Ramos (cell line): ENCODE measurements around the gene HOXC4.

Source experiments
- in situ Hi-C: fragments of 300-500 bp; cut with MboI; formaldehyde crosslinking; loops from one replicate; pipeline ENCODE4 v1.14.3; 2022; ENCODE audit warnings: low sequenced_read_pairs; ENCODE audit not compliant: unreplicated experiment

The HOXC4 gene

DNA sequence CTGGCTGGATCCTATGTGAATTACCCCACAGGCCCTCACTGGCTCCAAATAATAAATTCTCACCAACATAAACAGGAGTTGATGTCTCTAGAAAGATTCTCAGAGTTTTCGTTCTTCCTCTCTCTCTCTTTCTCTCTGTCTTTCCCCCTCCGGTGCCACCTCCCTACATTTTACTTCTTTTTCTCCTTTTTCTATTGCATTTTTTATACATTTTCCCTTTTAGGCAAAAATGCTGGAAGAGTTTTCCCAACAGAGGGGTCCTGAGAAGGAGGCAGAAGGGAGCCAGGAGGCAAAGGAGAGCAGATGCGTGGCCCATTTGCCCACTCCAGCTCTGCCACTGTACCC, 26.2 kb upstream of the HOXC4 start:
- in situ Hi-C loops, result no loop called here

DNA sequence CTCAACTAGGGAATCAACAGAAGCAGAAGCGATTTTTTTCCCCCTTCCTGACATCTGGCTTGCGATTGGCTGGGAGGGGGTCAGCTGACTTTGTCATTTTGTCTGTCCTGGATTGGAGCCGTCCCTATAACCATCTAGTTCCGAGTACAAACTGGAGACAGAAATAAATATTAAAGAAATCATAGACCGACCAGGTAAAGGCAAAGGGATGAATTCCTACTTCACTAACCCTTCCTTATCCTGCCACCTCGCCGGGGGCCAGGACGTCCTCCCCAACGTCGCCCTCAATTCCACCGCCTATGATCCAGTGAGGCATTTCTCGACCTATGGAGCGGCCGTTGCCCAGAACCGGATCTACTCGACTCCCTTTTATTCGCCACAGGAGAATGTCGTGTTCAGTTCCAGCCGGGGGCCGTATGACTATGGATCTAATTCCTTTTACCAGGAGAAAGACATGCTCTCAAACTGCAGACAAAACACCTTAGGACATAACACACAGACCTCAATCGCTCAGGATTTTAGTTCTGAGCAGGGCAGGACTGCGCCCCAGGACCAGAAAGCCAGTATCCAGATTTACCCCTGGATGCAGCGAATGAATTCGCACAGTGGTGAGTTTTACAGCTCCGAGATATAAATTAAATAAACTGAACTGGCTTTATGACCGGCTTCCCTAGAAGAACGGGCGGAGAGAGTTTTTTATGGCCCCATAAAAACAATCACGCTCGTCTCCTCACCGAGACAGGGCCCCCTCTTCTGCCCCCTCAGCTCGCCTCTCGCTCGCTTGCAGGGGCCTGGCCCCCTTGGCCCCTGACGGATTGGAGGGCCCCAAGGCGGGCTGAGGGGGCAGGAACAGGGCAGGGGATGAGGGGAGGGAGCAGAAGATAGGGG, 25.1 kb upstream of the HOXC4 start, which contains the start of gene HOXC6:
Gene HOXC6 (plus strand): TSS at position 127 of the 888 bp plus-strand sequence. CDS start 82 bp downstream, at position 209.
- in situ Hi-C loops, result no loop called here

DNA sequence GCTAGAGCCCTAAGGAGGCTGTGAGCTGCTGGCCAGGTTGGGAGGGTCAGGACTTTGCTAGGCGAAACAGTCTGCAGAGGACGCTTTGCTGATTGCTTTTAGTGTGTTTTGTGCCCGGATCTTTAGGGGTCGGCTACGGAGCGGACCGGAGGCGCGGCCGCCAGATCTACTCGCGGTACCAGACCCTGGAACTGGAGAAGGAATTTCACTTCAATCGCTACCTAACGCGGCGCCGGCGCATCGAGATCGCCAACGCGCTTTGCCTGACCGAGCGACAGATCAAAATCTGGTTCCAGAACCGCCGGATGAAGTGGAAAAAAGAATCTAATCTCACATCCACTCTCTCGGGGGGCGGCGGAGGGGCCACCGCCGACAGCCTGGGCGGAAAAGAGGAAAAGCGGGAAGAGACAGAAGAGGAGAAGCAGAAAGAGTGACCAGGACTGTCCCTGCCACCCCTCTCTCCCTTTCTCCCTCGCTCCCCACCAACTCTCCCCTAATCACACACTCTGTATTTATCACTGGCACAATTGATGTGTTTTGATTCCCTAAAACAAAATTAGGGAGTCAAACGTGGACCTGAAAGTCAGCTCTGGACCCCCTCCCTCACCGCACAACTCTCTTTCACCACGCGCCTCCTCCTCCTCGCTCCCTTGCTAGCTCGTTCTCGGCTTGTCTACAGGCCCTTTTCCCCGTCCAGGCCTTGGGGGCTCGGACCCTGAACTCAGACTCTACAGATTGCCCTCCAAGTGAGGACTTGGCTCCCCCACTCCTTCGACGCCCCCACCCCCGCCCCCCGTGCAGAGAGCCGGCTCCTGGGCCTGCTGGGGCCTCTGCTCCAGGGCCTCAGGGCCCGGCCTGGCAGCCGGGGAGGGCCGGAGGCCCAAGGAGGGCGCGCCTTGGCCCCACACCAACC, 23.9 kb upstream of the HOXC4 start:
- in situ Hi-C loops, result no loop called here

DNA sequence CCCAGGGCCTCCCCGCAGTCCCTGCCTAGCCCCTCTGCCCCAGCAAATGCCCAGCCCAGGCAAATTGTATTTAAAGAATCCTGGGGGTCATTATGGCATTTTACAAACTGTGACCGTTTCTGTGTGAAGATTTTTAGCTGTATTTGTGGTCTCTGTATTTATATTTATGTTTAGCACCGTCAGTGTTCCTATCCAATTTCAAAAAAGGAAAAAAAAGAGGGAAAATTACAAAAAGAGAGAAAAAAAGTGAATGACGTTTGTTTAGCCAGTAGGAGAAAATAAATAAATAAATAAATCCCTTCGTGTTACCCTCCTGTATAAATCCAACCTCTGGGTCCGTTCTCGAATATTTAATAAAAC, 23.2 kb upstream of the HOXC4 start:
- in situ Hi-C loops, result no loop called here

DNA sequence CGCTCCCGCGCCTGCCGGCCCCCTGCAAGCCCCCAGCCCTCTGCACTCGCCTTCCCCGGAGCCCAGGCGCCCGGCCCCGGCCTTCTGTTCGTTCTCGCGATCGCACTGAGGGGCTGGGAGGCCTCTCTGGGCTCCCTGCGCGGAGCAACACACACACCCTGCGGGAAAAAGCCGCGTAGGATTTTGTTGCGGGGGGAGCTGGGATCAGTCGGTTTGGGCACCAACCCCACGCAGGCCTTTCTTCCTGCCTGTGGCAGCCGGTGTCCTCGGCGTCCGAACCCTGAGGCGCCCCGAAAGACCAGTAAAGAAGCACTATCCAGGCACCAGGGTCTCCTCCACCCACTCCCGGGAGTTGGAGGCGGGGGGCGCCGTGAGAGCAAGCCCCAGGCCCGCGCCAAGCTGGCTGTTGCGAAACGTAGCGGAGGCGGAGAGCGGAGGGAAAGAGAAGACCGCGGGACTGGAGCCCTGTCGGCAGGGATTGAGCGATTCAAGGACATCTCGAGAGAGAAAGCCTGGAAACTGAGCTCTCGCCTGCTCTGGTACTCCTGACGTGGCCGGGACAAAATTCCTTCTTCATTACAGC, 22.7 kb upstream of the HOXC4 start:
- in situ Hi-C loops, result no loop called here

DNA sequence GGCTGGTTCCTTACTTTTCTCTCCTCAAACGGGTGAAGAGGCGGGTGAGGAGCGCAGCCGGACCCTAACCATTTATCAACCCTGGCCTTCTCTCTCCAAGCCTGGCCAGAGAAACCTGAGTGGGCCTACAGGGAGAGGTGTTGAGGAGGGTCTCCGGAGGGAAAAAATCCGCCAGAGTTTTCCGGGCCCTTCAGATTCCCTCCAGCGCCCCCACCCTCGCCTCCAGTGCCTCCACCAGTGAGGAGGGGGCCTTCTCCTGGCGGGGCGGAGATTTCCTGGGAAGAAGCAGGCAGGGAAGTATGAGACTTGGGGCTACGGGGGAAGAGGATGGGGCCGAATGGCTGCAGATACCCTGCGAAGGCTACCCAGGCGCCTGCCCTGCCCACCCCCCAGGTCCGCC, 22.2 kb upstream of the HOXC4 start:
- in situ Hi-C loops, result no loop called here

DNA sequence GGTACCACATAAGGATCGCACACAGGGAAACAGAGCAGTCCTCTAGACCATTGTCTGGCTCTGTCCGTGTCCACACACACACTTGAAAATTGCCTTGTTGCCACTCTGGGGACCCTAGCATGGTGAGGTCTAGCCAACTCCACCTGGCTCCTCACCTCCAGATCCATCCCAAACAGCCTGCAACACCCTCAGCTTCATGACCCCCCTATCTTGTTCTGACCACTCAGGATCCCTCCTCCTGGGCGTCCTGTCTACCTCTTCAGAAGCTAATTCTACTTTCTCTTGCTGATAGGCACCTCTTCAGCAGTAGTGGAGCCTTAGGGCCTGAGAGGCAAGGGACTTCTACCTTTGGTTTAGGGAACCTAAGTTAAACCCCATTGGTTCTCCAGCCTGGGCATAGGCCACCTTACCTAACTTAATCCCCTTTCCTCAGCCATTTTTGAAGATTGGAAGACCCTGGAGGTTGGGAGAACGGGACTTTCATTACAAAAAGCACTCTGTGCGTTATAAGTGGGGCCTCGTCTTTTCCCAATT, 21.5 kb upstream of the HOXC4 start:
- in situ Hi-C loops, result no loop called here

DNA sequence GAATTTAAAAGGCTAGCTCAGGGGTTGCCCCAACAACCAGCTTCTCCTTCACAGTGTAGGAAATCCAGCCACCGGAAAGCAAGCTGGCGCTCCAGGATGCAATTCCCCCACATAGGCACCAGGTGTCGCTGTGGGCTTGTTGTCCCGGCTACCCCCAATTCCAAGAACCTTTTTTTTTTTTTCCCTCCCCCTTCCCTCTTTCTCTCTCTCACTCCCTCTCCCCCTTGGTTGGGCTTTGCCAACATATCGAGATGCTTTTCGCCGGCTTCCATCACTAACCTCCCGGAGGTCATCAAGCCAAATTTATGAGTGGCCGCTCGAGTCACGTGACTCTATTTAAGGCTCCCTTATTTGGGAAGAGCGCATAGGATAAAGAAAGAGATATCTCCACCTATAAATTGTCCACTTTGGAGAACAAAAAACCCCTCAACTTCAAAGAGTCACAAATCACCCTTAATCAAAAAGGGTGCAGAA, 21.0 kb upstream of the HOXC4 start, which contains the start of gene HOXC5:
Gene HOXC5 (plus strand): TSS at position 424 of the 474 bp plus-strand sequence. CDS start 73 bp downstream, outside the sequence.
- in situ Hi-C loops, result no loop called here

DNA sequence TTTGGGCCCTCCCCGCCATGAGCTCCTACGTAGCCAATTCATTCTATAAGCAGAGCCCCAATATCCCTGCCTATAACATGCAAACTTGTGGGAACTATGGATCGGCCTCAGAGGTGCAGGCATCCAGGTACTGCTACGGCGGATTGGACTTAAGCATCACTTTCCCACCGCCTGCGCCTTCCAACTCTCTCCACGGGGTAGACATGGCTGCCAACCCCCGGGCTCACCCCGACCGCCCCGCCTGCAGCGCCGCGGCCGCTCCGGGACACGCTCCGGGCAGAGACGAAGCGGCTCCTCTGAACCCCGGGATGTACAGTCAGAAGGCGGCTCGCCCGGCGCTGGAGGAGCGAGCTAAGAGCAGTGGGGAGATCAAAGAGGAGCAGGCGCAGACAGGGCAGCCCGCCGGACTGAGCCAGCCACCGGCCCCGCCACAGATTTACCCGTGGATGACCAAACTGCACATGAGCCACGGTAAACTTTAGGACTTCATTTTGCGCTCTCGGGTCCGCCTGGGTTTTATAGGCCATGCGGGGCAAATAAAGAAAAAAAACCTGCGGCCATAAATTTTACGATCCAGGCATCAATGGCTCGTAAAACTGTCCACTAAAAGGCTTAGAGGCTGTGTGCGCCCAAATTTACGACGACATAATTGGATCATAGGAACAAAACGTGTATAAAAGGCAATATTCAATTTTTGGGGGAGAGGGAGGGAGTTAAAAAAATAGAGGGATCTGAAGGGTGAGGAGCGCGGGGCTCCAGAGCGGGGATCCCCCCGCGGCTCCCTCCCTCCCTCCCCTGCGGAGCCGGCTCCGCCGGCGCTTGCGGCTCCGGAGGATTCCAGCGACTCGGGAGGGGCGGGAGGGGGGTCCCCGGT, 20.3 kb upstream of the HOXC4 start:
- in situ Hi-C loops, result no loop called here

DNA sequence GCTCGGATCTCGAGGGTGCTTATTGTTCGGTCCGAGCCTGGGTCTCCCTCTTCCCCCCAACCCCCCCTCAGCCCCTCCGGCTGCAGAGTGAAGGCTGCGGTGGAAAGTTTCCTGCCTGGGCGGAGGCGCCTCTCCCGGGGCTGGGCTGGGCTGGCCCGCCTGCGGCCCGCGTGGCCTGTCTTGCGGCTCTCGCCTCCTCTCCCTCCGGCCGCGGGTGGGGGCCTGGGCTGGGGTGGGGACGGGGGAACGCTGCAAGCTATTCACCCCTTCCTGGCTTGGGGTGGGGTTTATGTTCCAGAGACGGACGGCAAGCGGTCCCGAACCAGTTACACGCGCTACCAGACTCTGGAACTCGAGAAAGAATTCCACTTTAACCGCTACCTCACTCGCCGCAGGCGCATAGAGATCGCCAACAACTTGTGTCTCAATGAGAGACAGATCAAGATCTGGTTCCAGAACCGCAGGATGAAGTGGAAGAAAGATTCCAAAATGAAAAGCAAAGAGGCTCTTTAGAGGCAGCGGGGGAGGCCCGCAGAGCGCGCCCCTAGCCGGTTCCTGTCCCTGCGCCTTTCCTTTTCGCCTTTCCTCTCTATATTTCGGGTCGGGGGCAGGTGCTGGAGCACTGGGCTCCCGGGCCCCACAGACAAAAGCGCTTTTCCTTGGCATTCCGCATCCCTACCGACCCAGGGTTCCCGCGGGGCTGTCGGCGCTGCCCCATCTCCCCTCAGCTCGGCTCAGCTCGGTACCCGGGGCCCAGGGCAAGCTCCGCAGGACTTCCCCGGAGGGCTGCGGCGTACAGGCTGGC, 19.5 kb upstream of the HOXC4 start:
- in situ Hi-C loops, result no loop called here

DNA sequence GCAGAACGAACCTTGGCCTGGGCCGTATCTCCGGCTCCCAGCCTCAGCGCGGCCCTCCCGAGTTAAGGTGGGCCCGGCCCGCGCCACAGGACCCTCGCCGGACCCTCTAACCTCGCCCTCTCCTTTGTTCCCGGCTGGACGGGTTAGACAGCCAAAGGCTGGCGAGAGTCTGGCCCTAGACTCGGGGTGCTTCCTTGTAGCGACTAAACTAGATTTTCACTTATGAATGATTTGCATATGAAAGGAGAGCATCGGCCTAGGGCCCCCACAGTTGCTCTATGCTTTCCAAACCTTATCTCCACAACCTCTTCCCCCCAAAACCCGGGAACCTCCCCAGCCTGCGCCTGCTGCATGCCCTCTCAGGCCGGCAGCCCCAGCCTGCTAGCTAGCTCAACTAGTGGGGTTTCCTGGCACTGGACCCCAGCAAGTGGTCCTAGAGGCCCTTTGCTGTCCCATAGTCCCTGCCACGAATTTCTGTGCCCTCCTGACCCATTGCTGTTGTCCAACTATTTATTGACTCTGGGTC, 18.8 kb upstream of the HOXC4 start:
- in situ Hi-C loops, result no loop called here

DNA sequence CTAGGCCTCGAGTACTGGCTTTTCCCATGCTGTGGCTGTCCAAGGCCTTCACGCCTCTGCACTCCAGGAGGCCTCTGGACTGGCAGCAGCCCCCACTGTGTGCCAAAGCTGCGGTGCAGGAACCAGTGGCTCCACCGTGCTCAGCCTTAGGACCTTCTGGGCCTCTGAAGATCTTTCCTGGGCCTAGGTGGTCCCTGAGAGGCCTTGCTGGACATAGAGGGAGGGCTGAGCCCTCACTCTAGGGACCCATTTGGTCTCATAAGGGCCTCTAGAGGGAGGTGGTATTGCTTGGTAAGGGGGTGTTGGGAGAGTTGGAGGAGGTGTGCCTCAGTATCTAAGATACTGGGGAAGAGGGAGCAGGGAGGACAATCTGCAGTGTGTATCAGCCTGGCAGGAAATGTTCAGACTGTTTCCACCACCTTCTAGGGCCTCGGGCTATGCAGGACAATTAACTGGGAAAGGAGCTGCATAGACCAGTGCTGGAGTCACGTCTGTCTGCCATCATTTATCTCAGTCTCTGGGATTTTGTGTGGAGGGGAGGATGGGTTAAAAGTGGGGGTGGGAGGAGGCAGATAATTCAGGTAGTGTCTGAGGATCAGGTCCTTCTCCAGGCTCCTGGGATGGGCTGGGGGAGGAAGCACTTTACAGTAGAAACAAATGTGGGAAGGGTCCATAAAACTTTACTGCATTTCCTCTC, 17.9 kb upstream of the HOXC4 start:
- in situ Hi-C loops, result no loop called here

DNA sequence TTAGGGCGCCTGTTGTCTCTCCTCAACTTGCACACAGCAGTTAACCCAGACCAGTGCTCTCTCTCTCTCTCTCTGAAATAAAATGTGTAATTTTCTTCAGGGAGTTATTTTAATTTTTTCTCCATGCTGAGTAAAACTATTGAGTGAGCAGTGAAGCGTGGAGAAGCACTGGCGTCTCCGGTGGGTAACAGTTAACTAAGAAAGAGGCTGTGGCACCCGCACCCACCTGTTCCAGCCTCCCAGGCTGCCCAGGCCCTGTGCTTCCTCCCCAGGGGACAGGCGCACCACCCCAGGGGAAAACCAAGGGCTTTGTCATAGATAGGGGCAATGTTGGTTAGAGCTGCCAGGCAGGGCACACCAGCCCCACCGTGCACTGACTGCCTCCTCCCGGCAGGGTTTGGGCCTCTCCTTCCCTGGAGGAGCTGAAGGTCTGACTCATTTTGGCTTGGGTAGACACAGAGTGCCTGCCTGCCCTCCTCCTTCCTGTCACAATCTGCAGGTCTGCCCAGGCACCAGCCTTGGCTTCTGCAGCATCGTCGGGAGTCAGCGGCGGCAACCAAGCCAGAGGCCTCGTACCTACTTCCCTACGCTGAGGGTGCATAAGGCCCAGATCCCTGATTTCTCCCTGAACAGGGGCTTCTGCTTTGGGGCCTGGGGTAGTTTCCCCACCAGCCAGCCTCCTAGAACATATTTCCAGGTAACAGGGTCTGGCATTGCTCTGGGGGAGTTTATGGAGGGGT, 16.8 kb upstream of the HOXC4 start:
- in situ Hi-C loops, result no loop called here

DNA sequence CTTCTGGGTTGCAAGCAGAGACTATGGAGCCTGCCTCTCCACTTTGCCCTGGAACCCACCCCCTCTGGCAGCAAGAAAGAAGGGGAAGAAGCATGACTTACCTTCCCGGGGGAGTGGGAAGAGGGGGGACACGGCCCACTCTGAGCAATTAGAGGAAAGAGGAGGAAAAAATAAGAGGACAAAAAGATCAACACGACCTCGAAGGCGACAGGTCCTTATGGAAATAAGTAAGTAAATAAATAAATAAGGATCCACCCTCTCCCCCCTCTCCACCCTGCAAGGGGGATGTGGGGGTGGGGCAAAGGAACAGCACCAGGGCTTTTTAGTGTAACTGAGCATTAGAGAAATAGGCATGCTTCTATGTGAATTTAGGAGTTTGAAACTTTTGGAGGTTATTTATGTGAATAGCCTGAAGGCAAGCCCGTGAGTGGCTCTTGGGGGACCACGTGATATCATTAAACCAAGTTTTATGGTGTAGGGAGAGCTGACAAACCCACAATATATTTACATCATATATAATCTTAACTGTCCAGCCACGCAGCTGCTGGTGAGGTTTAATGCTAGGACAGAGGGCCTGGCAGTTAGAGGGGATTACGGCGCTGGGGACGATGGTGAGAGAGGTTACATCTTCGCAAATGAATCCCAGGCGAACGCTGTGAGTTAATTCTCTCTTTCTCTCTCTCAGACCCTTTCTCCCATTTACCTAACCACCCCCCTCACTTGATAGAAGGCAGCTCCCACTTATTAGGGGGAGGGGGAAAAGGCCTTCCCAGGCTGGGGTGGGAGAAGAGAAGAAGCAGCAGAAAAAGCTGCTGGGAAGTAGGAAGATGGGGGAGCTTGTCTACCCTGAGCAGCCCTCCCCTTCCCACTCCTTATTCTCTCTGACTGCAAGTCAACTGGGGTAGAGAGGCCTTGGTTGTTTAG, 16.0 kb upstream of the HOXC4 start:
- in situ Hi-C loops, result no loop called here

DNA sequence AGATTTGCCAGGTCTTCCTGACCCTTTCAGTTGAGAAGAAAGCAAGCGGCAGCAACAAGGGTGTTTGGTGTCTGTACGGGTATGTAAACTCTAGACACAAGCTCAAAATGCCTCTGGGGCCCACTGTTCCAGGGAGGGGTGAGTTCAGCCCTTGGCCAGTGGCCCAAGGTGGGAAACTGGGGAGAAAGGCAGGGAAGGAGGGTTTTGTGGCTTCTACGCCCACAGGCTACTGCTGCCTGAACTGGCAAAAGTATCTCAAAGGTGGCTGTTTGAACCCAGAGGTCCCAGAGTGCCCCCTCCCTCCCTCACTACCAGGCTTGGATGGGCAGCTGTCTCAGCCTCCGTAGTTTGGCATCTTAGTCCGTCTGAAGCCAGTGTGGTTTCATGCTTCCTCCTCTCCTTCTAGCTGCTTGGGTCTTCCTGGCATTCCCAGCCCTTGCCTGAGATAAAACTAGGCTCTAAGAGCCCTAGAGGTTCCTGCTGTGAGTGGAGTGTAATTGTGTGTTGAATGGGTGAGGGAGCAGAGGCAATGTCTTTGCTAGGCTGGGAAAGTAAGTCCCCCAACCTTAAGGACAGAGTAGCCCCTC, 15.3 kb upstream of the HOXC4 start:
- in situ Hi-C loops, result no loop called here
